HT1080 (cell line): ENCODE data around the gene TSPAN10. TPM values are rescaled to one million over a fixed set of nuclear protein-coding genes. Genes with fewer than 3 reads are reported as not detected.

ENCODE experiments used
- DNase-seq: peaks from one replicate; pipeline ENCODE4 v3.0.0-alpha.2; 2015; ENCODE audit warnings: low read depth
- small RNA-seq: library from RNA; depleted of rRNA; stranded (forward); fragments of <200 nt; gene quantifications from one replicate; pipeline ENCODE3, GENCODE V24; 2014
- total RNA-seq: library from RNA; depleted of rRNA; stranded (reverse); fragments of >200 nt; shearing (Covaris generic); gene quantifications from 2 replicates; pipeline ENCODE4 v1.2.3, GENCODE V29; 2014; rRNA removed

The TSPAN10 gene
- total RNA-seq, 1 experiment from 2014 or later, result 2.2 TPM

DNA sequence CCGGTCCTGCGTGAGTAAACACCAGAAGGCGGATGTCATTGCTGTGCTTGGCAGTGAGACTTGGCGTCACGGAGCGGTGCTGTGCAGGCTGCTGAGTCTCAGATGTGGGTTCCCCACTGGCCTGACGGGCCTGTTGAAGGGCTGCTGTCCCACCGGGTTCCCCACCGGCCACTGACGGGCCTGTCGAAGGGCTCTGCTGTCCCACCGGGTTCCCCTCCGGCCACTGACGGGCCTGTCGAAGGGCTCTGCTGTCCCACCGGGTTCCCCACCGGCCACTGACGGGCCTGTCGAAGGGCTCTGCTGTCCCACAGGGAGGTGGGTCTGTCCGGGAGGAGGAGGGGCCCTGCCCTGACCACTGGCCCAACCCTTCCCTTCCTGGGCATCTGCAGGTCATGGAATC, 49.6 kb downstream of the TSPAN10 start:
- no peak for DNase-seq

DNA sequence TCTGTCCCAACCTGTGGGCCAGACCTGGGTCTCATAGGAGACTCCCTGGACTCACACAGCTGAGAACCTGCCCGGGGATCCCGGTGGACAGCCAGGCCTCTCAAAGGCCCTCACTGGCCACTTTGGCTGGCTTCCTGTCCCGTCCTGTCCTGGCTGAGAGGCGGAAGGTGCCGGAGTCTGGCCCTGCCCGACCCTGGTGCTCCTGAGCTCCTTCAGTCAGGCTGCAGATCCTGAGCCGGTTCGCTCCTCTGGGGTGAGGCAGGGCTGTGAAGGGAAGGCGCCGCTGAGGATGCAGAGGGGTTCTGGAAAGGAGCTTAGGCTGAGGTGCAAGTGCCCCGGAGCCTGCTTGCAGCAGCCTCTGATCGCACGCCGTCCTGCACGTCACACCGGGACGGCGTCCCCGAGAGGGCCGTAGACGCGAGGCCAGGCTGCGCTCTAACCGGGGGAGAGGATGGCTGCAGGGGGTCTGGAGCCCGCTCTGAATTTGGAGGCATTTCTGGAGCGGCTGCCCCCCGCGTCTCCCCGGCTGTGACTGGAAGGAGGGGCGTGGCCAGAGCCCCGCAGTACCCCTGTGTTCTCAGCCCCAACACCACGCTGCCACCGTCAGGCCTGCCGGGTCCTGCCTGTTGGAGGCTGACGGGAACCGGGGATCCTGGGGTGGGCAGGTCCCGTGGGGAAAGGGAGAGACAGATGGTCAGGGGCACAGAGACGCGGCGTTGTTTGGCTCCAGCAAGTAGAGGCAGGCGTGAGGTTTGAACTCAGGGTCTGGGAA, 51.0 kb downstream of the TSPAN10 start:
- no peak for DNase-seq

DNA sequence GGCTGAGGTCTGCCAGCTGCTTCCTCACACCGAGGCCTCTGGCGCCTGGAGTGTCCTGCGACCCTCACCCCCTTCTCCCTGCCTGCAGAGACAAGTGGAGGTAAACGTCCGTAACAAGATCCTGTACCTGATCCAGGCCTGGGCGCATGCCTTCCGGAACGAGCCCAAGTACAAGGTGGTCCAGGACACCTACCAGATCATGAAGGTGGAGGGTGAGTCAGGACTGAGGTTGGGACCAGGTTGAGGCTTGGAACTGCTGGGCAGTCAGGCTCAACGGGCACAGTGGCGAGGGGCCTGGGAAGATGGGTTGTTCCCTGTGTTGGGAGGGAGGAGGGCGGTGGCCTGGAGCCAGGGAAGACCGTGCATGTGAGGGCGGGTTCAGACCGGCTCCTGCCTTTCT, 51.6 kb downstream of the TSPAN10 start:
- DNase-seq, result no peak

DNA sequence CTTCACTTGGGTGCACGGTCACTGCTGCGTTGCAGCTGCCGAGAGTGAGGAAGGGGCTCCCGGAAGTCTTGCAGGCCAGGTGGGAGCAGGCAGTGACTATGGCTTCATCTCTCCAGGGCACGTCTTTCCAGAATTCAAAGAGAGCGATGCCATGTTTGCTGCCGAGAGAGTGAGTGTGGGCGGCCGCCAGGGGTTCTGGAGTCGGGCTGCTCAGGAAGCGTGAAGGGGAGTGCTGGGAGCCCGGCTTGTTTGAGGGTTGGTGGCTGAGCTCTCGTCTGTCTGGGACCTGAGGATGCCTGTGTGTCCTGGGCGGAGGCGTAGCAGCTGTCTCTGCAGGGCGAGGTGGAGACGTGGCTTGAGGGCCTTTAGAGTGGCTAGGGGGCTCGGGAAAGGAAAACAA, 53.1 kb downstream of the TSPAN10 start:
- DNase-seq, result no peak

DNA sequence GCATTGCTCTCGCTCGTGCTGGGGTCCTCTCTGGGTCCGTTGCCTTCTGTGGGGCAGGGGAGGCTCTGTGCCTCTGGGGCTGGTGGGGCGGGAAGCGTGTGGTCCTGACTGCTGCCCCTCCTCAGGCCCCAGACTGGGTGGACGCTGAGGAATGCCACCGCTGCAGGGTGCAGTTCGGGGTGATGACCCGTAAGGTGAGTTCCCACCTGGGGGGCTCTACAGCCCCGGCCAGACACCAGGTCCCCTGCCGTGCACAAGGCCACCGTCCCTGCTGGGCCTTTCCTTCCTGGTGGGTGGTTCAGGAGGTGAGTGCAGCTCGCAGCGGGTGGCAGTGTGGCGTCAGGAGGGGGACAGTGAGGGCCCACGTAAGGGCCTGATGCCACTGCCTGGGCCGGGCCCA, 53.6 kb downstream of the TSPAN10 start:
- no peak for DNase-seq

DNA sequence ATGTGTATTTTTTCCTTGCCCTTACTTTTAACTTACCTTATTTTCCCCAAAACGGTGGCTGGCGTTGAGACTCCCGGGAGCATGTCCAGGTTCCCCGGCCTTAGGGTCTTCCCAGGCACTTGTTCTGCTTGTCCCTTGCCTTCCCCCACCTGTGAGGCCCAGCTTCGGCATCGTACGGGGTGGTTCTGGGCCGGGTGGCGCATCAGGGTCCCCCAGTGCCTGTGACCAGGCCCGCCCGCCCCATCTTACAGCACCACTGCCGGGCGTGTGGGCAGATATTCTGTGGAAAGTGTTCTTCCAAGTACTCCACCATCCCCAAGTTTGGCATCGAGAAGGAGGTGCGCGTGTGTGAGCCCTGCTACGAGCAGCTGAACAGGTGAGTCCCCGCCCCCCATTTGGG, 54.2 kb downstream of the TSPAN10 start:
- DNase-seq, result no peak

DNA sequence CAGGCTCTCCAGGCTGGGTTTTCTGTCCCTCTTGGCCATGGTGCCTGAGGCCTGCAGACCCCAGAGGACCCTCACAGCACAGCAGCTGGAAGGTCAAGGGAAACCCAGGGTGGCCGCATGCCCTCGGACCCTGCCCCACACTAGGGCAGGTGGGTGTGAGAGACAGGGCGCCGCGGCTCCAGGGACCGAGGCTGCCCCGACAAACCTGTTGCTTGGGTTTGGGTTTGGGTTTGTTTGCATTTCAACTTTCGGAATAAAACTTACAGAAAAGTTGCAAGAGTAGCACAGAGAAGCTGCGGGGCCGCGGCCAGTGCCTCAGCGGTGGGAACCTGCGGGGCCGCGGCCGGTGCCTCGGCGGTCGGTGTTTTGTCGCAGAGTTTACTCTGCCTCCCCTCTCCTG, 54.6 kb downstream of the TSPAN10 start:
- DNase-seq, result no peak

GRCh38 chr17:81693509-81694210, 56.7 kb downstream of the TSPAN10 start:
- DNase-seq, result no peak

- DNase-seq, result no peak
Measured at GRCh38 chr17:81694810-81695209, 57.8 kb downstream of the TSPAN10 start.

DNA sequence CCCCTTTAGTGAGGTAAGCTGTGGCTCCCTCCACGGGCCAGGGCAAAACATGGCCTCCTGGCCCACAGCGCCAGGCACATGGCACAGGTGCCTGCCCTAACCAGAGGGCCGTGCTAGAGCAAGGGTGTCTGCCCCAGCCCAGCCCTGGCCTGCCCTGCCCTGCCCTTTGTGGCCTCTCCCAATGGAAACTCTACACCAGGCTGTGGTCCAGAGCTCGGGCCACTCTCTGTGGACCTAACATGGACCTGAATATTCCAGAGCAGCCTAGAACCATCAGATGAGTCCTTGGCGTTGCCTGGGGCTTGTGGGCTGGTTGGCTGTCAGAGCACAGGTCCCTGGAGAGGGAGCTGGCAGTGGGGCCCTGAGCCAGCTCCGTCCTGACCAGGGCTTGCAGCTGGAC, 58.2 kb downstream of the TSPAN10 start:
- no peak for DNase-seq

DNA sequence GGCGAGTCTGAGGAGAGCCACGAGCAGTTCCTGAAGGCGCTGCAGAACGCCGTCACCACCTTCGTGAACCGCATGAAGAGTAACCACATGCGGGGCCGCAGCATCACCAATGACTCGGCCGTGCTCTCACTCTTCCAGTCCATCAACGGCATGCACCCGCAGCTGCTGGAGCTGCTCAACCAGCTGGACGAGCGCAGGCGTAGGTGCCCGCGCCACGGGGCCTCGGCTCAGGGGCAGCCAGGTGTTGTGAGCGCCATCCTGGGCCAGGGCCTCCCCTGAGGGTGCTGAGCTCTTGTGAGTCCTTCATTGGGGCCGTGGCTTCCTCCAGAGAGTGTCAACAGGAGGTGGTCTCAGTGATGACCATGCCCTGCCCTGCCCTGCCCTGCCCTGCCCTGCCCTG, 58.8 kb downstream of the TSPAN10 start:
- no peak for DNase-seq

DNA sequence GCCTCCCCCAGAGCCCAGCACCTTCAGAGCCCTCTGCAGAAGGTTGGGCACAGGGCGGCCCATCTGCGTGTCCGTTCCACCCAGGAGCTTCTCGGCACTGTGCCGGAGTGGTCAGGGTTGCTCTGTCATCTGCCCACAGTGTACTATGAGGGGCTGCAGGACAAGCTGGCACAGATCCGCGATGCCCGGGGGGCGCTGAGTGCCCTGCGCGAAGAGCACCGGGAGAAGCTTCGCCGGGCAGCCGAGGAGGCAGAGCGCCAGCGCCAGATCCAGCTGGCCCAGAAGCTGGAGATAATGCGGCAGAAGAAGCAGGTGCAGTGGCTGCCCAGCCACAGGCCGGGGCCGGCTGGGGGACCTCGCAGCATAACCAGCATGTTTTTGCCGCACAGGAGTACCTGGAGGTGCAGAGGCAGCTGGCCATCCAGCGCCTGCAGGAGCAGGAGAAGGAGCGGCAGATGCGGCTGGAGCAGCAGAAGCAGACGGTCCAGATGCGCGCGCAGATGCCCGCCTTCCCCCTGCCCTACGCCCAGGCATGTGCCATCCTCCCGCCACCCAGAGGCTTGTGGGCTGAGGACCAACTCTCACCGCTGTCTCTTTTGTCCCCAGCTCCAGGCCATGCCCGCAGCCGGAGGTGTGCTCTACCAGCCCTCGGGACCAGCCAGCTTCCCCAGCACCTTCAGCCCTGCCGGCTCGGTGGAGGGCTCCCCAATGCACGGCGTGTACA, 59.4 kb downstream of the TSPAN10 start:
- no peak for DNase-seq

DNA sequence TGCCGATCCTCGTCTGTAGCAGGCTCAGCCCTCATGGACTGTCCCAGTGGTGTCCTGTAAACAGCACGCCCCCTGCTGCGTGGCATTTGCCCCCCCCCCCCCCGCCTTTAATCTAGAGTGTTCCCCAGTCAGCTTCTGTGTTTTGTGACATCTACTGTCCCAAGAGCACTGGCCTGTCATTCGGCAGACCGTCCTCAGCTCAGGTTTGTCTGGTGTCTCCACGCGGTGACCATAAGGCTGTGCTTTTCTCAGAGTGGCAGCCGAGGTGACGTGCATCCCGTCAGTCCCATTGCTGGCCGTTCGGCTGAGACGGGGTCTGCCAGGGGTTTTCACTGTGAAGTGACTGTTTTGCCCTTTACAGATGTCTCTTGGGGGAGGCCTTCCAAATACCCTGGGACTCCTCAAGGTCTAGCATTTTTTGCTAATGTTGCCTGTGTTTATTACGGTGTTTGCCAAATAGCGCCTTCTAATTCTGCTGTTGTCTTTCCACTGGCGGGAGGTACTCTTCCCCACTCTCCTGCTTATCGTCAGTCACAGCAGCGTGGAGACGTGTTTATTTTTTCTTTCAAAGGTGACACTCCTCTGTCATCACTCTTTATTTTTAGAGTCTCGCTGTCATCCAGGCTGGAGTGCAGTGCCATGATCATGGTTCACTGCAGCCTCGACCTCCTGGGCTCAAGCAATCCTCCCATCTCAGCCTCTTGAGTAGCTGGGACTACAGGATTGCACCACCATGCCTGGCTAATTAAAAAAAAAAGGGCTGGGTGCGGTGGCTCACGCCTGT, 60.5 kb downstream of the TSPAN10 start:
- no peak for DNase-seq

Small RNA genes within 50 kb of the gene (small RNA-seq; reads per million reads assigned to genes)
- not detected for gene MIR6786

Other genes with a start within 250 kb of the TSPAN10 start
- gene BAHCC1, start 241.7 kb upstream of the TSPAN10 start, total RNA-seq, result 0.43 TPM in 2 replicates
- 4,314 and 7,335 TPM in 2 replicates for gene ACTG1, start 124.4 kb upstream of the TSPAN10 start, total RNA-seq
- 0.37 and 0.40 TPM in 2 replicates for gene FSCN2, start 108.8 kb upstream of the TSPAN10 start, total RNA-seq
- gene FAAP100, start 84.8 kb upstream of the TSPAN10 start, total RNA-seq, result 28.7 and 31.6 TPM in 2 replicates
- 65.3 and 83.9 TPM in 2 replicates for gene NPLOC4, start 84 bp upstream of the TSPAN10 start, total RNA-seq
- gene PDE6G, start 19.3 kb downstream of the TSPAN10 start, total RNA-seq, result 0.10 and 0.35 TPM in 2 replicates
- gene OXLD1, start 29.4 kb downstream of the TSPAN10 start, total RNA-seq, result 63.5 and 66.8 TPM in 2 replicates
- gene CCDC137, start 29.5 kb downstream of the TSPAN10 start, total RNA-seq, result 47.3 and 60.3 TPM in 2 replicates
- gene ARL16, start 46.6 kb downstream of the TSPAN10 start, total RNA-seq, result 47.9 and 59.7 TPM in 2 replicates
- 165 and 172 TPM in 2 replicates for gene HGS, start 46.8 kb downstream of the TSPAN10 start, total RNA-seq
- gene MRPL12, start 66.2 kb downstream of the TSPAN10 start, total RNA-seq, result 51.9 and 57.7 TPM in 2 replicates
- gene SLC25A10, start 75.1 kb downstream of the TSPAN10 start, total RNA-seq, result 96.9 and 106 TPM in 2 replicates
- not detected in 2 replicates for gene GCGR, start 167.0 kb downstream of the TSPAN10 start, total RNA-seq
- 81.9 and 87.0 TPM in 2 replicates for gene MCRIP1, start 196.1 kb downstream of the TSPAN10 start, total RNA-seq
- 0.47 TPM in 1 of 2 replicates, not detected in the other for gene PPP1R27, start 197.9 kb downstream of the TSPAN10 start, total RNA-seq
- gene P4HB, start 223.3 kb downstream of the TSPAN10 start, total RNA-seq, result 784 and 825 TPM in 2 replicates
- 206 and 315 TPM in 2 replicates for gene ARHGDIA, start 234.1 kb downstream of the TSPAN10 start, total RNA-seq